Measurements from ENCODE around the gene CD99.

CD99 gene

GRCh38 chrX:2781226-2781571 is 90.1 kb downstream of the CD99 start:
- TF ChIP-seq CTCF (IDR thresholded peaks at IDR 0.05; ENCODE audit: low read depth, low read length), result no peak
- no peak for DNase-seq (ENCODE audit: low read depth, low spot score)
- no peak overlapping the region for H3K4me3 ChIP-seq (ENCODE audit: low read depth, low read length)
- in situ Hi-C loops (cut with HindIII; ENCODE audit: low sequenced_read_pairs), result no loop called here

- in situ Hi-C loops (cut with HindIII; ENCODE audit: low sequenced_read_pairs), result no loop called here
- H3K4me3 ChIP-seq (ENCODE audit: low read depth, low read length), result no peak overlapping the region
- TF ChIP-seq CTCF (IDR thresholded peaks at IDR 0.05; ENCODE audit: low read depth, low read length), result no peak
- no peak for DNase-seq (ENCODE audit: low read depth, low spot score)
These were observed 90.6 kb downstream of the CD99 start for GRCh38 chrX:2781698-2782097.

GRCh38 chrX:2782171-2782570 is 91.1 kb downstream of the CD99 start:
- TF ChIP-seq CTCF (IDR thresholded peaks at IDR 0.05; ENCODE audit: low read depth, low read length), result no peak
- in situ Hi-C loops (cut with HindIII; ENCODE audit: low sequenced_read_pairs), result no loop called here
- no peak overlapping the region for H3K4me3 ChIP-seq (ENCODE audit: low read depth, low read length)
- no peak for DNase-seq (ENCODE audit: low read depth, low spot score)

GRCh38 chrX:2782778-2783177 is 91.7 kb downstream of the CD99 start:
- DNase-seq (ENCODE audit: low read depth, low spot score), result no peak
- in situ Hi-C loops (cut with HindIII; ENCODE audit: low sequenced_read_pairs), result no loop called here
- no peak overlapping the region for H3K4me3 ChIP-seq (ENCODE audit: low read depth, low read length)
- TF ChIP-seq CTCF (IDR thresholded peaks at IDR 0.05; ENCODE audit: low read depth, low read length), result no peak

- no peak for TF ChIP-seq CTCF (IDR thresholded peaks at IDR 0.05; ENCODE audit: low read depth, low read length)
- in situ Hi-C loops (cut with HindIII; ENCODE audit: low sequenced_read_pairs), result no loop called here
- DNase-seq (ENCODE audit: low read depth, low spot score), result no peak
- H3K4me3 ChIP-seq (ENCODE audit: low read depth, low read length), result no peak overlapping the region
These were observed 92.9 kb downstream of the CD99 start for GRCh38 chrX:2784026-2784425.

GRCh38 chrX:2785538-2785937 is 94.4 kb downstream of the CD99 start:
- H3K4me3 ChIP-seq (ENCODE audit: low read depth, low read length), result no peak overlapping the region
- TF ChIP-seq CTCF (IDR thresholded peaks at IDR 0.05; ENCODE audit: low read depth, low read length), result no peak
- no peak for DNase-seq (ENCODE audit: low read depth, low spot score)
- in situ Hi-C loops (cut with HindIII; ENCODE audit: low sequenced_read_pairs), result no loop called here

GRCh38 chrX:2788980-2789379 is 97.9 kb downstream of the CD99 start:
- no peak for TF ChIP-seq CTCF (IDR thresholded peaks at IDR 0.05; ENCODE audit: low read depth, low read length)
- no peak overlapping the region for H3K4me3 ChIP-seq (ENCODE audit: low read depth, low read length)
- DNase-seq (ENCODE audit: low read depth, low spot score), result no peak
- in situ Hi-C loops (cut with HindIII; ENCODE audit: low sequenced_read_pairs), result no loop called here

Data from astrocyte of the spinal cord (primary cell).